GM23248 (cell line): ENCODE data around the gene SKAP1. TPM values are rescaled to one million over a fixed set of nuclear protein-coding genes. Genes with fewer than 3 reads are reported as not detected.
A peak's percentile ranks its signal among the peaks of the same experiment; 100 is the strongest.

Experiments used
- DNase-seq: peaks from one replicate; pipeline ENCODE4 v3.0.0-alpha.2; 2015
- H2AFZ ChIP-seq: fragments of 200-600 bp; sonication (generic); 2 replicates; pipeline ENCODE4 v1.6.1; 2016; ENCODE audit warnings: antibody characterized with exemption
- H3F3A ChIP-seq: fragments of 200-600 bp; sonication (generic); 2 replicates; pipeline ENCODE4 v1.6.1; 2016; ENCODE audit warnings: mild to moderate bottlenecking, antibody characterized with exemption, mixed run types; ENCODE audit not compliant: insufficient read depth
- H3K27ac ChIP-seq: fragments of 200-600 bp; sonication (generic); 2 replicates; pipeline ENCODE4 v1.5.1; 2016; ENCODE audit warnings: mild to moderate bottlenecking
- H3K27me3 ChIP-seq: fragments of 200-600 bp; sonication (generic); replicated peaks from 2 replicates; pipeline ENCODE4 v1.6.1; 2016; ENCODE audit warnings: mild to moderate bottlenecking; ENCODE audit not compliant: insufficient read depth
- H3K36me3 ChIP-seq: fragments of 200-600 bp; sonication (generic); 2 replicates; pipeline ENCODE4 v1.6.1; 2016; ENCODE audit warnings: low read depth, mild to moderate bottlenecking
- H3K4me1 ChIP-seq: fragments of 200-600 bp; sonication (generic); 2 replicates; pipeline ENCODE4 v1.6.1; 2016; ENCODE audit warnings: mild to moderate bottlenecking; ENCODE audit not compliant: insufficient read depth
- H3K4me2 ChIP-seq: fragments of 200-600 bp; sonication (generic); one replicate; pipeline ENCODE4 v1.6.1; 2016; ENCODE audit warnings: mild to moderate bottlenecking; ENCODE audit not compliant: unreplicated experiment
- H3K4me3 ChIP-seq: fragments of 200-600 bp; sonication (generic); 2 replicates; pipeline ENCODE4 v1.5.1; 2016; ENCODE audit warnings: mild to moderate bottlenecking
- H3K79me2 ChIP-seq: fragments of 200-600 bp; sonication (generic); 2 replicates; pipeline ENCODE4 v1.6.1; 2016; ENCODE audit warnings: mild to moderate bottlenecking; ENCODE audit not compliant: insufficient read depth
- H3K9ac ChIP-seq: fragments of 200-600 bp; sonication (generic); 2 replicates; pipeline ENCODE4 v1.6.1; 2016; ENCODE audit warnings: mild to moderate bottlenecking
- H3K9me2 ChIP-seq: fragments of 200-600 bp; sonication (generic); 2 replicates; pipeline ENCODE4 v1.6.1; 2016; ENCODE audit warnings: mixed run types, mild to moderate bottlenecking, moderate library complexity; ENCODE audit not compliant: insufficient read depth
- H3K9me3 ChIP-seq: fragments of 200-600 bp; sonication (generic); one replicate; pipeline ENCODE4 v1.6.1; 2017; ENCODE audit warnings: low read depth
- H4K20me1 ChIP-seq: fragments of 200-600 bp; sonication (generic); 2 replicates; pipeline ENCODE4 v1.6.0; 2016; ENCODE audit not compliant: insufficient read depth
- EZH2 ChIP-seq: fragments of 200-600 bp; sonication (generic); IDR thresholded peaks from 2 replicates; pipeline ENCODE4 v1.6.1; 2018; ENCODE audit warnings: antibody characterized with exemption, mild to moderate bottlenecking; ENCODE audit not compliant: insufficient read depth, poor library complexity, severe bottlenecking
- EZH2phosphoT487 ChIP-seq: fragments of 200-600 bp; sonication (generic); IDR thresholded peaks from 2 replicates; pipeline ENCODE4 v1.6.1; 2018; ENCODE audit warnings: antibody characterized with exemption, moderate library complexity, mild to moderate bottlenecking, low read depth; ENCODE audit not compliant: insufficient read depth
- WGBS, 2 experiments: methylation state at CpG; one replicate each; pipeline ENCODE4 v1.1.6; 2015 to 2017; ENCODE audit warnings: low lambda C conversion rate in 2 of 2, low coverage in 1 of 2; ENCODE audit errors: missing lambda C conversion rate in 2 of 2; 5-methylcytosine and 5-hydroxymethylcytosine counted together
- in situ Hi-C: fragments of 300-500 bp; cut with MboI; formaldehyde crosslinking; loops from 2 replicates; pipeline ENCODE4 v1.15.0; 2020
- polyA plus RNA-seq: library from polyadenylated mRNA; unstranded; fragments of >200 nt; fragmentation: Nextera tagmentation; extraction: Ambion mirVana; gene quantifications from 2 replicates; pipeline ENCODE4 v1.2.1, GENCODE V29; 2016
- total RNA-seq: library from RNA; depleted of rRNA; stranded (reverse); fragments of >200 nt; shearing (Covaris generic); gene quantifications from 2 replicates; pipeline ENCODE4 v1.2.3, GENCODE V29; 2014

Gene SKAP1
- total and polyA plus RNA-seq, 2 experiments from 2014 or later, result not detected

DNA sequence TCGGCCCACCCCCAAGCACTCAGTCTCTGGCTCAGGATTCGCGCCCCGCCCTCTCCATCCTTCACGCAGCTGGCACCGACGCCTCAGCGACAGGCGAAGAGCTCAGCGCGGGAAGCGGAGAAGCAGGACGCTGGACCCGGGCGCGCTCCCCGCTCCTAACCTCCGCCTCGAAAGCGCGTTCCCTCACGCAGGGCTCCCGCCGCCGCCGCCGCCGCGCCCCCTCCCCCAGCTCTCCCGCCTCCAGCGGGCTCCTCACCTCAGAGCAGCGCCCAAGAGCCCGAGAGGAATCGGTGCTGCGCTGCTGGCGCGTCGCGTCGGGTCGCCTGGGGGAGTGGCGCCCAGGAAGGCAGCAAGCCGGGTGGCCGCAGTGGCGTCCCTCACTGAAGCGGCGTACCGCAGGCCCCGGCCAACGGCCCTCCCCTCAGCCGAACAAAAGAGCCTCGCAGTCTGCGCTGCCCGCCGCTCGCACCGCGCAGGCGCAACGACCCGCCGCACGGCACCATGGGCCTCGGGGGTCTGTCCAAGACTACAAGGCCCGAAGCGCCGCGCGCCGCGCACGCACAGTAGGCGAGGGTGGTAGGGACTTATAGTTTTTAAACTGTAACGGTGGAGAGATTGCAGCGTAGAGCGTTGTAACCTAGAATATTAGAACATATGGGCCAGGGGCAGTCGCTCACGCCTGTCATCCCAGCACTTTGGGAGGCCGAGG lies 328.8 kb downstream of the SKAP1 start, which contains the start of gene CBX1:
CBX1 (minus strand) TSS at position 467 of the 709 bp plus-strand sequence. CDS start 24,474 bp downstream, outside the sequence.
- Histone ChIP-seq H3K27ac (peak within 1 kb of the TSS; percentile 86), H3K9me2 (no peaks in the 10 kb centered on the region), H3K4me2 (peak within 1 kb of the TSS; percentile 81), H3K4me1 (peaks cover 10% of the 10 kb centered on the region), H3K9ac (peak within 1 kb of the TSS; percentile 88), H3K9me3 (no peaks in the 10 kb centered on the region), H3K36me3 (no peaks in the 10 kb centered on the region), H2AFZ (peak within 1 kb of the TSS; percentile 86), H3F3A (peaks cover 19% of the 10 kb centered on the region), H3K27me3 (no peaks in the 10 kb centered on the region), H4K20me1 (0 out of 2 replicates have a peak, but pooled peaks cover 9% of the 10 kb centered on the region), H3K4me3 (peak within 1 kb of the TSS; percentile 99), H3K79me2 (peaks cover 43% of the 10 kb centered on the region)
- in situ Hi-C loops, result no loop called here
- WGBS, 2 experiments, result 1 to 2% methylated on average over 58 to 79 of the region's 79 CpGs
- TF ChIP-seq EZH2phosphoT487, result no peak
- no peak for TF ChIP-seq EZH2
- peak; percentile 95 for DNase-seq

DNA sequence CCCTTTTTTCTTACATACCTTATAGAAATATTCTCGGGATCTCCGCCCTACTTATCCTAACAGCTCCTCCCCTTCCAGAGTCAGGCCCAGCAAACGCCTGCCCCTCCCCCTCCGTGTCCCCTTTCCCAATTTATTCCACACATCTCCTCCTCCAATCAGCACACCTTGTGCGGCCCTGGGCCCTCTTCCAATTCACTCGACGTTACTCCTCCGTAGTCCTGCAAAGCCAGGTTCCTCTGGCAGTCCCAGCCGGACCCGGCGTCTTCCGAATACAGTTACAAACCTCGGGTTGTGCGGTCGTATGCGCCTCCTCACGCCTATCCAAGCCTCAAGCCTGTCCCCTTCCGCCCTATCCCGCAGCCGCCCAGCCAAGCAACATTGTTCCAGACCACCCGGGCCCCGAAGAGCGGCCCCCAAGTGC lies 329.4 kb downstream of the SKAP1 start:
- H3K9me2 ChIP-seq, result no peaks in the 10 kb centered on the region
- peak overlapping the region; percentile 86 for H2AFZ ChIP-seq
- no peaks in the 10 kb centered on the region for H3K9me3 ChIP-seq
- peaks cover 20% of the 10 kb centered on the region for H3F3A ChIP-seq
- peak overlapping the region; percentile 99 for H3K4me3 ChIP-seq
- H3K36me3 ChIP-seq, result no peaks in the 10 kb centered on the region; the same call in 1 of the 2 replicates
- H3K27ac ChIP-seq, result peak overlapping the region; percentile 86
- peak; percentile 77 for DNase-seq
- TF ChIP-seq EZH2phosphoT487 (no peak), EZH2 (no peak)
- in situ Hi-C loops, result no loop called here
- H4K20me1 ChIP-seq, result 0 out of 2 replicates have a peak, but pooled peaks cover 9% of the 10 kb centered on the region
- H3K79me2 ChIP-seq, result peaks cover 48% of the 10 kb centered on the region
- 1% methylated on average over 21 to 23 of the region's 23 CpGs for WGBS, 2 experiments
- peak overlapping the region; percentile 88 for H3K9ac ChIP-seq
- peaks cover 10% of the 10 kb centered on the region for H3K4me1 ChIP-seq
- peak overlapping the region; percentile 81 for H3K4me2 ChIP-seq
- H3K27me3 ChIP-seq, result no peaks in the 10 kb centered on the region

DNA sequence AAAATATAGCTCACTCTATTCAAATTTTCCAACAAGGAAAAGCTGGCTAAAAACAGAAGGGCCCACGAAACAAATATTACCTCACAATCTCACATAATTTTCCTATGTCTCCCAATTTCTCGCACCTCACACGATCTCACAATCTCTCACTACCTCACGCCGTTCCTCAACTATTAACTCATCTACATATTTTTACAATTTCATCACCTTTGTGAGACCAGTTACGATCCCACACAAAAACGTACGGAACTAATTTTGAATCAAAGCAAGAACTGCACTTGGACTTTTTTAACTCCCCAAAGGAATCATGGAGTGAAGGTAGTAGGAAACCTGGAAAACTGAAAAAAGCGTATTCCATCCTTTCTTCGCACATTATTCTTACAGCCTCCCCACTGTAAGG lies 329.9 kb downstream of the SKAP1 start:
- peak overlapping the region; percentile 86 for H2AFZ ChIP-seq
- no peak for TF ChIP-seq EZH2phosphoT487
- TF ChIP-seq EZH2, result no peak
- peaks cover 24% of the 10 kb centered on the region for H3F3A ChIP-seq
- no peaks in the 10 kb centered on the region for H3K9me2 ChIP-seq
- peak; percentile 86 for DNase-seq
- H4K20me1 ChIP-seq, result 0 out of 2 replicates have a peak, but pooled peaks cover 9% of the 10 kb centered on the region
- H3K27ac ChIP-seq, result peak overlapping the region; percentile 86
- peaks cover 53% of the 10 kb centered on the region for H3K79me2 ChIP-seq
- peak overlapping the region; percentile 81 for H3K4me2 ChIP-seq
- peak overlapping the region; percentile 99 for H3K4me3 ChIP-seq
- peak overlapping the region; percentile 88 for H3K9ac ChIP-seq
- in situ Hi-C loops, result no loop called here
- peaks cover 2% of the 10 kb centered on the region; the same call in 1 of the 2 replicates for H3K36me3 ChIP-seq
- H3K4me1 ChIP-seq, result peaks cover 10% of the 10 kb centered on the region
- no peaks in the 10 kb centered on the region for H3K27me3 ChIP-seq
- 2% methylated on average over 10 of the region's 10 CpGs for WGBS, 2 experiments
- no peaks in the 10 kb centered on the region for H3K9me3 ChIP-seq

DNA sequence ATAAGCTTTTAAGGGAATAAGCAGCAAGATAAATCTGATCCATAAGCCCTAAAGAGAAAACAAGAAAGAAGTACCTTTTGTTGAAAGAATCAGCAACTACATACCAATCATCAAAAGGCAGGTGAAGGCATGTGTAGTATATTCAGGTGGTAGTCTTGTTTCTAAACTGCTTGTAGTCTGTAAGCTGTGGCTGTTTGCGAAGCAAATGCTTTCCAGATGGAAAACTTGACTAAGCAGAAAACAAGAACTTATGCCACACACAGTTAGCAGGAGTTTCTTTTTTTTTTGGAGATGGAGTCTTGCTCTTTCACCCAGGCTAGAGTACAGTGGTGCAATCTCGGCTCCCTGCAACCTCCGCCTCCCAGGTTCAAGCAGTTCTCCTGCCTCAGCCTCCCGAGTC lies 334.4 kb downstream of the SKAP1 start:
- Histone ChIP-seq H3K9me3 (no peaks in the 10 kb centered on the region), H2AFZ (no peak overlapping the region), H4K20me1 (0 out of 2 replicates have a peak, but pooled peaks cover 9% of the 10 kb centered on the region), H3K4me3 (no peak overlapping the region), H3K36me3 (peaks cover 4% of the 10 kb centered on the region; the same call in 1 of the 2 replicates), H3F3A (peaks cover 24% of the 10 kb centered on the region), H3K79me2 (peaks cover 96% of the 10 kb centered on the region), H3K4me1 (peaks cover 10% of the 10 kb centered on the region), H3K9me2 (no peaks in the 10 kb centered on the region), H3K27me3 (no peaks in the 10 kb centered on the region), H3K4me2 (no peak overlapping the region), H3K9ac (no peak overlapping the region), H3K27ac (no peak overlapping the region)
- DNase-seq, result peak; percentile 54
- in situ Hi-C loops, result loop anchor here (10.0 kb wide), 1 partner anchor 61 kb away; the partner anchor contains the start of gene COPZ2
- WGBS, 2 experiments, result 34 to 41% methylated on average over 4 of the region's 4 CpGs
- no peak for TF ChIP-seq EZH2
- TF ChIP-seq EZH2phosphoT487, result no peak
